ENCODE data around the gene DAZAP2.
"Not testable (repeated sequence)": the region's sequence is repeated elsewhere in the genome, so short reads cannot be mapped to it uniquely, and the experiment has no call there.

DAZAP2 gene

GRCh38 chr12:51217968-51218606, 20.5 kb upstream of the DAZAP2 start, which contains the start of gene POU6F1:
Gene POU6F1, minus strand, starts transcription at chr12:51218062. Its CDS starts 11,226 bp downstream, at chr12:51206836.
- DNase-seq = no peak

GRCh38 chr12:51218607-51219161, 19.9 kb upstream of the DAZAP2 start:
- DNase-seq = no peak

GRCh38 chr12:51219322-51219721, 19.3 kb upstream of the DAZAP2 start:
- DNase-seq = no peak

GRCh38 chr12:51219857-51220256, 18.8 kb upstream of the DAZAP2 start:
- not testable (repeated sequence) for DNase-seq

GRCh38 chr12:51222461-51222860, 16.2 kb upstream of the DAZAP2 start:
- no peak for DNase-seq

- DNase-seq = no peak
Measured at GRCh38 chr12:51224625-51225024, 14.0 kb upstream of the DAZAP2 start.

- DNase-seq = no peak
Measured at GRCh38 chr12:51225234-51225633, 13.4 kb upstream of the DAZAP2 start.

GRCh38 chr12:51225771-51226170, 12.9 kb upstream of the DAZAP2 start:
- no peak for DNase-seq

GRCh38 chr12:51227112-51227511, 11.5 kb upstream of the DAZAP2 start:
- not testable (repeated sequence) for DNase-seq

GRCh38 chr12:51227962-51228361, 10.7 kb upstream of the DAZAP2 start:
- DNase-seq = no peak

- DNase-seq = no peak
Measured at GRCh38 chr12:51229116-51229809, 9.4 kb upstream of the DAZAP2 start.

GRCh38 chr12:51232642-51233041, 6.0 kb upstream of the DAZAP2 start:
- no peak for DNase-seq

GRCh38 chr12:51234530-51234929, 4.1 kb upstream of the DAZAP2 start:
- DNase-seq = no peak

- DNase-seq = peak; percentile 5
Measured at GRCh38 chr12:51238037-51238509, 553 bp upstream of the DAZAP2 start.

GRCh38 chr12:51240971-51241370, 2.3 kb downstream of the DAZAP2 start:
- DNase-seq = no peak

GRCh38 chr12:51242120-51242519, 3.5 kb downstream of the DAZAP2 start:
- no peak for DNase-seq

GRCh38 chr12:51242876-51243275, 4.2 kb downstream of the DAZAP2 start:
- no peak for DNase-seq

- DNase-seq = no peak
Measured at GRCh38 chr12:51244269-51244668, 5.6 kb downstream of the DAZAP2 start.

GRCh38 chr12:51245476-51246253, 7.0 kb downstream of the DAZAP2 start:
- DNase-seq = no peak

GRCh38 chr12:51246254-51246853, 7.7 kb downstream of the DAZAP2 start:
- no peak for DNase-seq

GRCh38 chr12:51247523-51248206, 9.0 kb downstream of the DAZAP2 start:
- no peak for DNase-seq

- no peak for DNase-seq
Measured at GRCh38 chr12:51253276-51253675, 14.7 kb downstream of the DAZAP2 start.

Data from DMS79 treated with DMSO at 0.1 percent for 48 hours (cell line).